Measurements from ENCODE around the gene SULT1A1.
"Not testable (repeated sequence)": the region's sequence is repeated elsewhere in the genome, so short reads cannot be mapped to it uniquely, and the experiment has no call there.

Gene SULT1A1

GRCh38 chr16:28609631-28610594 lies at the start of gene SULT1A1:
SULT1A1 (minus strand) TSS chr16:28610044; CDS start chr16:28608855, 1,189 bp downstream.
- DNase-seq (ENCODE audit: low spot score), result no peak

DNA sequence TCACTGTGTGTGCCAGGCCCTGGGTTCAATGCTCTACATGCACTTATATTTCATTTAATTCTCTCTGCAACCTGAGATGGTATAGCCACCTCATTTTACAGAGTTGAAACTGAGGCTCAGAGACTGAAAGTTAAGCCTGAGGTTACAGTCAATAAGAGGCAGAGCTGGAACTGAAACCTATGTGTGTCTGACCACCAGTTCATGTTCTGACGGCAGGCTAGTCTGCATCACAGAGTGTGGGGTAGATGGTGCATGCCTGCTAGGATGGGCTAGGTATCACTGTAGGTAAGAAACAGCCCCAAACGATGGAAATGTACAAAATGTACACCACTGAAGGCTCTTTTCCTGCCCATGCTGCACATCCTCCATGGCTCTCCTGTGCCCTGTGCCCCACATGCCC lies 30.1 kb upstream of the SULT1A1 start:
- not testable (repeated sequence) for DNase-seq (ENCODE audit: low spot score)

DNA sequence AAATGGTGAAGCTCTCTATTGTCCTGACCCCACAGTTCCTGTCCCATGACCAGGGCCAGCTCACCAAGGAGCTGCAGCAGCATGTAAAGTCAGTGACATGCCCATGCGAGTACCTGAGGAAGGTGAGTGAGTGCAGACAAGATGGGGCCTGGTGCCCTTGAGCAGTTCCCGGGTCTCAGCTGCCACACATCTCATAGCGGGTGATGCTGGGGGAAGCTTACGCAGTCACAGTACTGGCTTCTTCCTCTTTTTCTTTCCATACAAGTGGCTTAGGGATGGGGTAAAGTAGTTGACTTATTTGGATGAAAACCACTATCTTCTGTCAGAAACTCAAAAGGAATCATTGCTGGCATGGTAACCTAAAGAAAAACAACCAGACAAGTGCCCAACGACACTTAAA lies 28.5 kb upstream of the SULT1A1 start:
- DNase-seq (ENCODE audit: low spot score), result not testable (repeated sequence)

DNA sequence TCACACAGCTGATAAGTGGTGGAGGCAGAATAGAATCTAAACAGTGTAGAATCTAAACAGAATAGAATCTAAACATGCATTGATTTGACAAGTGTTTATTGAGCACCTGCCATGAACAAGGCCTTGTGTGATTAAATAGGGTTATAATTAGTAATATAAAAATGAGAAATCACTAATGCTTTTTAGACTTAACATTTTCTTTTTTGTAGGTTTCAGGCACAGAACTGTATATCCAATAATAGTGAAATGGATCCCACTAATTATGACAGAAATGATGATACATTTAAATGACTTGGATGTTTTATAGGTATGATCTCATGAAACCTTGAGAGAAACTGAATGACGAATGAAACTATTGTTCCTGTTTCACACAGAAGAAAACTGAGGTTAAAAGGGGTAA lies 27.9 kb upstream of the SULT1A1 start, which contains the start of gene NPIPB8:
Gene NPIPB8 (plus strand): TSS at position 301 of the 400 bp plus-strand sequence. CDS start 296 bp downstream, outside the sequence.
- not testable (repeated sequence) for DNase-seq (ENCODE audit: low spot score)

- not testable (repeated sequence) for DNase-seq (ENCODE audit: low spot score)
Measured at GRCh38 chr16:28636093-28636823, 26.4 kb upstream of the SULT1A1 start.

GRCh38 chr16:28630905-28631304 lies 21.1 kb upstream of the SULT1A1 start:
- DNase-seq (ENCODE audit: low spot score), result not testable (repeated sequence)

DNA sequence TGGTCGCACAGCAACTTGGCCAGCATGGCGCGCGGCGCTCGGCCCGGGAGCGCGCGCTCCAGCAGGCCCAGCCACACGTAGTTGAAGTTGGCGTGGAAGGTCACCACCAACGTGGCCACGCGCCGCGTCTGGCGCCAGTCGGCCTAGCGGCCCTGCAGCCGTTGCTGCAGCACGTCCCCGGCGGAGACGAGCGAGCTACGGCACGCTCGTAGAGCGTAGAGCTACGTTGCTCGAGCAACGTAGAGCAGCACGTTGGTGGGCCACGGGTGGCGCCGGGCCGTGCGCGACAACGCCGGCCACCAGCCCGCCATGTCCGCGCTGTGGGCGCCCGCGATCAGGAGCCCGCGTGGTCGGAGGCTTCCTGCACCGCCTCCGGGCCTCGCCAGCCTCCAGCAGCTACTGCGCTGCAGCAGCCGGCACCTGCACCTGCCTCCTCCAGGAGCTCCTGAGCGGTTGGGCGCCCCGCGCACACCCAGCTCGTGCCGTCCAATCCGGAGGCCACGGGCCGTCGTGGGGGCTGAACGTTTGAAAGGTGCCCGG lies 13.4 kb upstream of the SULT1A1 start:
- no peak for DNase-seq (ENCODE audit: low spot score)

DNA sequence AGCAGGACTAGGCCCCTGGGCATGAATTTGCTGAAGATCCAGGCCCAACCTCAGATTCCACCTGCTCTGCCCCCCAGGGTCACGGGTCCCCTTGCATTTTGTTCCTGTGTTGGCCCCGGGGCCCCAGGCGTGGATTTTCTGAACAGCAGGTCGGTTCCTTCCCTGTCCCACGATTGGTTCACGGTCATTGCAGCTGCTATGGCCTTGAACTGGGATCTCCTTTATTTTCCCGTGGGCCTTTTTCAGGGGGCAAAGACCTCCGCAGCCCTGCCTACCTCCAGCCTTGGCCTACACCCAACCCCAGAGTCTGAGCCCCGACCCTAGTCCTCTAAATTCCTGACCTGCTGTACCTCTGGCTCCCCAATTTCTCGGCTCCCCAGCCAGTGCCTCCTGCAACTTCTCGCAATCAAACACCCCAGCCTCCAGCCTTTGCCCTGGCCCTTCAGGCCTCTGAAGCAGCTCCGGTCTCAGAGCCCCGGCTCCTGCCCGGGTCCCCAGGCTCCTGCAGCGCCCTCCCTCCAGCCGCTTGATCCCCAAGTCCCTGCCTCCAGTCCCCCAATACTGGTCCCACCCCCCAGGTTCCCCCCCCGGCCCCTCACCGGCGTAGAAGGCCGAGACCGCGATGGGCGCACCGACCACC lies 12.8 kb upstream of the SULT1A1 start:
- not testable (repeated sequence) for DNase-seq (ENCODE audit: low spot score)

DNA sequence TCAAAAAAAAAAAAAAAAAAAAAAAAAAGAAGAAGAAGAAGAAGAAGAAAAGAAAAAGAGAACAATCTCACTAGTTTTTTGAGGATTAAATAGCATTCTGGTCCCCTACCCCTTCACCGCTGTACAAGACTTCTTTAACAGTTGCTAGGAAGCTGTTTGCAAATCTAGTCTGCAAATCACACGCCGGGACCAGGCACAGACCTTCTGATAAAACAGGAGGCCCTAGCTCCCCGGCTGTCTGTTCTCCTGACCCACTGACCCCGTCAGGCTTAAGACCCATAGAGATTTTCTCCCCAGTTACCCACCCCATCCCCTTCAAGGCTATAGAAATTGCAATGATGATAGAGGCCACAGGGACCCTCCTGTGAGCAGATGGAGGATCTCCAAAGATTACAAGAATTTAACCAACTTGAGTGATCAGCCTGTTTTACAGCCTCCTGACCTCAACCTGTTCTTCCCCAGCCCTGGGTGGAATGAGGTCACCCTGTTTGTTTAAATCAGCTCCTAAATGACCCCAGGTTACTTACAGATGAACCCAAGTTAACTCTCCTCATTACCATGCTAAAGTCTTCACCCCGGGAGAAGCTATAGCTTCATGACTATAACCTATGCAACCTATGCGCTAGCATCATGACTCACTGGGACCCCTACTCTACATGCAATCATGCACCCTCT lies 11.8 kb upstream of the SULT1A1 start:
- DNase-seq (ENCODE audit: low spot score), result no peak

- not testable (repeated sequence) for DNase-seq (ENCODE audit: low spot score)
Measured at GRCh38 chr16:28620316-28620715, 10.5 kb upstream of the SULT1A1 start.

- DNase-seq (ENCODE audit: low spot score), result no peak
Measured at GRCh38 chr16:28617874-28618273, 8.0 kb upstream of the SULT1A1 start.

GRCh38 chr16:28616636-28617035 lies 6.8 kb upstream of the SULT1A1 start:
- no peak for DNase-seq (ENCODE audit: low spot score)

GRCh38 chr16:28616224-28616577 lies 6.4 kb upstream of the SULT1A1 start:
- DNase-seq (ENCODE audit: low spot score), result not testable (repeated sequence)

DNA sequence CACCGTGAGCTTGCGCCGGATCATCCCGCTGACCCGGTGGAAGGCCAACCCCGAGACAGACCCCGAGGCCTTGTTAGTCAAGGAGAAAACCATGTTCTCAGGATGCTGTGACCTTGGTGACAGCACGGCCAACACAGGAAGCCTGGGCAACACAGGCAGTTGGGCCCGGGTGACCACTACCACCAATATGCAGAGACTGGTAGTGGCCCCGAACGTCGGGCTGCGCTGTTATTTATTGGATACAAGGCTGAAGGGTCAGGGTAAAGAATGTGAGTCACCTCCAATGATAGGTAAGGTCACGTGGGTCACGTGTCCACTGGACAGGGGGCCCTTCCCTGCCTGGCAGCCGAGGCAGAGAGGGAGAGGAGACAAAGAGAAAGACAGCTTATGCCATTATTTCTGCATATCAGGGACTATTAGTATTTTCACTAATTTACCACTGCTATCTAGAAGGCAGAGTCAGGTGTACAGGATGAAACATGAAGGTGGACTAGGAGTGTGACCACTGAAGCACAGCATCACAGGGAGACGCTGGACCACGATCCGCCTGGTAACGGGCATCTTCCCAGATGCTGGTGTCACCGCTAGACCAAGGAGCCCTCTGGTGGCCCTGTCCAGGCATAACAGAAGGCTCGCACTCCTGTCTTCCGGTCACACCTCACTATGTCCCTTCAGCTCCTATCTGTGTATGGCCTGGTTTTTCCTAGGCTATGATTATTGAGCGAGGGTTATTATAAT lies 5.8 kb upstream of the SULT1A1 start:
- not testable (repeated sequence) for DNase-seq (ENCODE audit: low spot score)

DNA sequence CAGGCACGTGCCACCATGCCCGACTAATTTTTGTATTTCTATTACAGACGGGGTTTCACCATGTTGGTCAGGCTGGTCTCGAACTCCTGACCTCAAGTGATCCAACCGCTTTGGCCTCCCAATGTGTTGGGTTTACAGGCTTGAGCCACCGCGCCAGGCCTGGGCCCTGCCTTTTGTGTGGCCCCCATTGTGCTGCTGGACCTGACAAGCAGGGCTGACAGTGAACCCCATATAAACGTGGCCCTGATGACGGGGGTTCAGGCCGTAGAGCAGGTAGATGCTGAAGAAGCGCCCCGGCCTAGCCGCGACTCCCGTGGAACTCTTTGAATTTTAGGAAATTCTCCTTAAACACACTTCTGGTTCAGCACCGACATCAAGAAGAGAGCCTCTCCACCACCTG lies 4.7 kb upstream of the SULT1A1 start:
- DNase-seq (ENCODE audit: low spot score), result not testable (repeated sequence)

- not testable (repeated sequence) for DNase-seq (ENCODE audit: low spot score)
Measured at GRCh38 chr16:28613912-28614311, 4.1 kb upstream of the SULT1A1 start.

- not testable (repeated sequence) for DNase-seq (ENCODE audit: low spot score)
Measured at GRCh38 chr16:28612359-28613280, 2.8 kb upstream of the SULT1A1 start.

DNA sequence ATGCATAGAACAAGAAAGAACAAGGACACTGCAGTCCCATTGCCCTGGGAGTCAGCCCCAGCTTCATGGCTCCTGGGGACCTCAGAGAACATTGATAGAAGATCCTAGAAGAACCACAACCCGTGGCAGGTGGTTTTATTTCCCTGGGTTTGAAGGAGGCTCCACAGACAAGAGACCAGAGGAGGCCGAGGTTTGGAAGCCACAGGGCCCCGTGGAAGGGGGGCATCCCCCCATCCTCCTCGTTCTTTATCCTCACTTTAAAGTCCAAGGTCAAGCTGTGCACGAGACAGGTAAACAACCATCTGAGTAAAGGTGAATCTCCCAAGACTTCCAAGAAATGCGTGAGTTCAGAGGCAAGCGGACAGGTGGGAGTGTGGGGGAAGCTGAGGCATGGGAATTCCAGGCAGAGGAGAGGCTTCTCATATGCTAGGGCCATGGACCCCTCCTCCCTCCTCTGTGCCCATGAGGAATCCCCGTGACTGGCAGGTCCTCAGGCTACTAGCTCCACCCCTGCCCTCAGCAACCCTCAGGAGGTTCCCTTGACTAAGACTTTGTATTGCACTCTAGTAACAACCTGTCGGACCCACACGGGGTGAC lies 849 bp upstream of the SULT1A1 start:
- no peak for DNase-seq (ENCODE audit: low spot score)
